ENCODE data around the gene CRTC3.

GRCh38 chr15:90681480-90681879, 151.8 kb downstream of the CRTC3 start:
- TF ChIP-seq POLR2AphosphoS5 (IDR thresholded peaks at IDR 0.05) = no peak
- no peak for TF ChIP-seq EP300 (IDR thresholded peaks at IDR 0.05)
- TF ChIP-seq CTCF (IDR thresholded peaks at IDR 0.05) = no peak
- no peak for TF ChIP-seq POLR2A (IDR thresholded peaks at IDR 0.05; ENCODE audit: low read depth)

Measured in esophagus muscularis mucosa (tissue), 4 donors.